Right lobe of liver (tissue), 6 donors: ENCODE results near the gene RIIAD1. TPM values are rescaled to one million over a fixed set of nuclear protein-coding genes. Genes with fewer than 3 reads are reported as not detected.
A peak's percentile ranks its signal among the peaks of the same experiment; 100 is the strongest.

Experiments
- ATAC-seq, 4 donors: fragments of 200-7000 bp; cut with Tn5 transposase; one replicate each; pipeline ENCODE4 v1.9.1; 2020; ENCODE audit warnings: mild to moderate bottlenecking in 4 of 4, moderate library complexity in 4 of 4
- DNase-seq, 3 donors: peaks; one replicate each; pipeline ENCODE4 v3.0.0-alpha.2; 2020
- H3K27ac ChIP-seq, 3 donors: fragments of 200-600 bp; one replicate each; pipeline ENCODE4 v1.8.0; 2022
- H3K27me3 ChIP-seq, 2 donors: fragments of 200-600 bp; one replicate each; pipeline ENCODE4 v1.8.0; 2022
- H3K36me3 ChIP-seq, 4 donors: fragments of 200-600 bp; sonication (generic) in 1 of 4; one replicate each; pipeline versions ENCODE4 v1.5.1 to v1.8.0; 2017 to 2022; ENCODE audit warnings: control low read depth in 1 of 4
- H3K4me1 ChIP-seq, 4 donors: fragments of 200-600 bp; sonication (generic) in 1 of 4; one replicate each; pipeline versions ENCODE4 v1.5.1 to v1.8.0; 2017 to 2022; ENCODE audit warnings: control low read depth in 1 of 4
- H3K4me3 ChIP-seq, 3 donors: fragments of 200-600 bp; one replicate each; pipeline ENCODE4 v1.8.0; 2022
- H3K9me3 ChIP-seq, 4 donors: fragments of 200-600 bp; sonication (generic) in 1 of 4; one replicate each; pipeline versions ENCODE4 v1.5.1 to v1.8.0; 2017 to 2022; ENCODE audit warnings: control low read depth in 1 of 4
- POLR2A ChIP-seq: fragments of 450-650 bp; IDR thresholded peaks from one replicate; pipeline ENCODE4 v1.6.1; 2017; ENCODE audit warnings: antibody characterized with exemption, mild to moderate bottlenecking
- WGBS: methylation state at CpG from one replicate; pipeline ENCODE4 v1.1.6; 2018; ENCODE audit warnings: low coverage, low lambda C conversion rate; ENCODE audit not compliant: insufficient coverage; ENCODE audit errors: missing lambda C conversion rate; 5-methylcytosine and 5-hydroxymethylcytosine counted together
- intact Hi-C, 2 donors: fragments of 100-400 bp; cut with DNase I; formaldehyde crosslinking; loops; one replicate each; pipeline versions ENCODE4 v1.11.2 to v1.14.1; 2022
- small RNA-seq, 2 experiments: library from RNA; depleted of rRNA; stranded (forward); fragments of <200 nt; gene quantifications; one replicate each; pipeline ENCODE3, GENCODE V24; 2016
- total RNA-seq, 6 experiments: library from RNA; depleted of rRNA in 2 of 6; stranded (reverse); fragments of >200 nt in 2 of 6; fragmentation: NEBNext Ultra II Directional in 3 of 6; extraction: Animal tissue kit (Norgen Biotek cat#: 25700) in 3 of 6; gene quantifications; one replicate each; pipeline versions ENCODE4 v1.1.0 to v1.2.4, GENCODE V29; 2016 to 2023
- TF ChIP-seq, protein P1 (sequence below), 4 donors: fragments of 200-600 bp in 3 of 4; fragments of 450-650 bp in 1 of 4; IDR thresholded peaks; one replicate each; pipeline versions ENCODE4 v1.5.1 to v1.8.0; 2016 to 2022; ENCODE audit warnings: antibody characterized with exemption in 4 of 4, mild to moderate bottlenecking in 2 of 4
- donor health status: DM: no; HTN: yes; CAD: no.
- donor health status: DM: no; HTN: no; CAD: no.
- donor health status: DM: no; HTN: no; CAD: no.
- donor health status: DM: no; HTN: yes; CAD: no.
- donor health status: DM: no; HTN: yes; CAD: no.

The RIIAD1 gene
- total RNA-seq, 6 experiments from 2014 or later: not detected

DNA sequence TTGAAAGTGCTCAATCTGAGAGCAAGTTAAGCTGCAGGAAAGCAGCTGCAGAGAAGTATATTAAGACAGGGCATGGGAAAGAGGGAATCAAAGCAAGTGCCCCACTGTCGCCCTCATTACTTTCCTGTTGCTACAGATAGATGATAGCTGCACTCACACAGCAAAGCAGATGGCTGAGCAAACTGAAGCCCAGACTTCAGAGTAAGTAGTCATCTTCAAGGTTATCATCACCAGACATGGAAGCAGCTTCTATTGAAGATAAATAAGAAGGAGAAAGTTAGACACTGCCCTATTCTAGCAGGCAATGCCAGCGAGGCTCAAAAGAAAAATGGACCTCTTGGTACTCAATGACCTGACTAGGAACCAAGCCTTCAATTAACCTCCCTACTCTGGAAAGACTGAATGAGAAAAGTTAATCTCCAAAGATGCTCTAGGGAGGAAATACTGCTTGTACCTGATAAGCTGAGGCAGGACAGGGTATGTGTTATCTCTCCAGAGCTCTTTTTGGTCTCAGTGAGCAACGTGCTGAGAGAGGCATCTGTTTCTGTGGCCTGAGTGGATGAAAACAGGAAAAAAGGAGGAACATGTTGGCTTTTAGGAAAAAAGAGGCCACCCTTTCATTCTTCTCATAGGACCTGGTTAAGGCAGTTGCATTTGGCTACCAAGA lies 53.1 kb downstream of the RIIAD1 start:
- H3K36me3 ChIP-seq: peaks cover 0 to 6% (median 5%) of the 10 kb centered on the region in 4 donors
- no peaks in the 10 kb centered on the region for H3K9me3 ChIP-seq
- no peak overlapping the region for H3K4me3 ChIP-seq
- TF ChIP-seq, protein P1, sequence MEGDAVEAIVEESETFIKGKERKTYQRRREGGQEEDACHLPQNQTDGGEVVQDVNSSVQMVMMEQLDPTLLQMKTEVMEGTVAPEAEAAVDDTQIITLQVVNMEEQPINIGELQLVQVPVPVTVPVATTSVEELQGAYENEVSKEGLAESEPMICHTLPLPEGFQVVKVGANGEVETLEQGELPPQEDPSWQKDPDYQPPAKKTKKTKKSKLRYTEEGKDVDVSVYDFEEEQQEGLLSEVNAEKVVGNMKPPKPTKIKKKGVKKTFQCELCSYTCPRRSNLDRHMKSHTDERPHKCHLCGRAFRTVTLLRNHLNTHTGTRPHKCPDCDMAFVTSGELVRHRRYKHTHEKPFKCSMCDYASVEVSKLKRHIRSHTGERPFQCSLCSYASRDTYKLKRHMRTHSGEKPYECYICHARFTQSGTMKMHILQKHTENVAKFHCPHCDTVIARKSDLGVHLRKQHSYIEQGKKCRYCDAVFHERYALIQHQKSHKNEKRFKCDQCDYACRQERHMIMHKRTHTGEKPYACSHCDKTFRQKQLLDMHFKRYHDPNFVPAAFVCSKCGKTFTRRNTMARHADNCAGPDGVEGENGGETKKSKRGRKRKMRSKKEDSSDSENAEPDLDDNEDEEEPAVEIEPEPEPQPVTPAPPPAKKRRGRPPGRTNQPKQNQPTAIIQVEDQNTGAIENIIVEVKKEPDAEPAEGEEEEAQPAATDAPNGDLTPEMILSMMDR (IDR thresholded peaks at IDR 0.05): no peak
- no peak for TF ChIP-seq POLR2A
- intact Hi-C loops: no loop called here
- no peak for DNase-seq
- H3K27ac ChIP-seq: no peak overlapping the region
- H3K27me3 ChIP-seq: no peaks in the 10 kb centered on the region
- ATAC-seq: no peak
- H3K4me1 ChIP-seq: peaks cover 0 to 15% (median 2%) of the 10 kb centered on the region in 4 donors
- 58% methylated on average over 3 of the region's 3 CpGs for WGBS

GRCh38 chr1:151775894-151776664 lies 54.8 kb downstream of the RIIAD1 start:
- Histone ChIP-seq H3K36me3 (peaks cover 0 to 6% (median 5%) of the 10 kb centered on the region in 4 donors), H3K9me3 (no peaks in the 10 kb centered on the region), H3K4me3 (no peak overlapping the region), H3K27ac (peak overlapping the region in 1 of 3 donors; percentile 20), H3K4me1 (peaks cover 0 to 15% (median 2%) of the 10 kb centered on the region in 4 donors), H3K27me3 (no peaks in the 10 kb centered on the region)
- intact Hi-C loops: no loop called here
- ATAC-seq (peak; percentile 21 to 98 (median 68)), DNase-seq (peak in 2 of 3 donors; percentile 47 to 69)
- no peak for TF ChIP-seq POLR2A
- WGBS: 57% methylated on average over 7 of the region's 7 CpGs

- Histone ChIP-seq H3K27ac (no peak overlapping the region), H3K4me1 (peaks cover 0 to 15% (median 2%) of the 10 kb centered on the region in 4 donors), H3K4me3 (no peak overlapping the region), H3K27me3 (no peaks in the 10 kb centered on the region), H3K9me3 (no peaks in the 10 kb centered on the region), H3K36me3 (peaks cover 0 to 10% (median 5%) of the 10 kb centered on the region in 4 donors)
- intact Hi-C loops: no loop called here
- TF ChIP-seq, protein P1 (IDR thresholded peaks at IDR 0.05): no peak
- TF ChIP-seq POLR2A: no peak
- DNase-seq (no peak), ATAC-seq (no peak)
- WGBS: 100% methylated on average over 3 of the region's 3 CpGs
Measured at GRCh38 chr1:151776665-151777062, 55.3 kb downstream of the RIIAD1 start.

GRCh38 chr1:151777317-151777716 lies 56.0 kb downstream of the RIIAD1 start:
- intact Hi-C loops: no loop called here

More at GRCh38 chr1:151777317-151777716, 56.0 kb downstream of the RIIAD1 start:
- no peak for DNase-seq
- no peaks in the 10 kb centered on the region for H3K9me3 ChIP-seq
- H3K4me1 ChIP-seq: peaks cover 0 to 15% (median 2%) of the 10 kb centered on the region in 4 donors
- peaks cover 0 to 10% (median 5%) of the 10 kb centered on the region in 4 donors for H3K36me3 ChIP-seq
- H3K27me3 ChIP-seq: no peaks in the 10 kb centered on the region
- H3K4me3 ChIP-seq: no peak overlapping the region
- TF ChIP-seq POLR2A: no peak
- TF ChIP-seq, protein P1 (IDR thresholded peaks at IDR 0.05): no peak
- 81% methylated on average over 4 of the region's 4 CpGs for WGBS
- ATAC-seq: no peak
- H3K27ac ChIP-seq: no peak overlapping the region

Small RNAs within 50 kb of the gene (small RNA-seq; reads per million reads assigned to genes)
- gene RNU6-662P: 0 reads per million in 2 experiments

Other genes starting within 250 kb of the RIIAD1 start
- 10 to 100 TPM; 15.9 to 65.4 (median 38.6) TPM for gene CGN, start 210.1 kb upstream of the RIIAD1 start, total RNA-seq
- 1 to 10 TPM; 1.6 to 8.0 (median 3.1) TPM for gene TUFT1, start 181.2 kb upstream of the RIIAD1 start, total RNA-seq
- 10 to 100 TPM; 14.9 to 21.4 (median 16.9) TPM for gene SNX27, start 109.5 kb upstream of the RIIAD1 start, total RNA-seq
- not detected for gene CELF3, start 4.7 kb upstream of the RIIAD1 start, total RNA-seq
- 10 to 100 TPM; 21.3 to 35.7 (median 28.4) TPM for gene MRPL9, start 42.0 kb downstream of the RIIAD1 start, total RNA-seq
- 10 to 100 TPM in 1 of 6 experiments, 1 to 10 TPM in 5; 1.7 to 12.1 (median 3.3) TPM for gene TDRKH, start 69.0 kb downstream of the RIIAD1 start, total RNA-seq
- gene LINGO4, start 83.9 kb downstream of the RIIAD1 start, total RNA-seq: under 1 TPM; 0.12 to 0.37 (median 0.18) TPM
- 10 to 100 TPM; 13.3 to 33.9 (median 21.5) TPM for gene RORC, start 110.3 kb downstream of the RIIAD1 start, total RNA-seq
- gene C2CD4D, start 118.3 kb downstream of the RIIAD1 start, total RNA-seq: not detected
- not detected for gene THEM5, start 132.2 kb downstream of the RIIAD1 start, total RNA-seq
- gene THEM4, start 188.0 kb downstream of the RIIAD1 start, total RNA-seq: 10 to 100 TPM in 2 of 6 experiments, 1 to 10 TPM in 4; 8.5 to 19.1 (median 9.2) TPM